GM21529 (cell line): ENCODE results near the gene MYO5B.

Experiments
- ATAC-seq: cut with Tn5 transposase; IDR thresholded peaks from one replicate; pipeline ENCODE4 v1.9.1; 2021; ENCODE audit not compliant: unreplicated experiment

MYO5B gene

GRCh38 chr18:49976001-49976400 lies 218.9 kb downstream of the MYO5B start:
- ATAC-seq, result no peak

- ATAC-seq, result no peak
Measured at GRCh38 chr18:49974079-49974478, 220.9 kb downstream of the MYO5B start.

DNA sequence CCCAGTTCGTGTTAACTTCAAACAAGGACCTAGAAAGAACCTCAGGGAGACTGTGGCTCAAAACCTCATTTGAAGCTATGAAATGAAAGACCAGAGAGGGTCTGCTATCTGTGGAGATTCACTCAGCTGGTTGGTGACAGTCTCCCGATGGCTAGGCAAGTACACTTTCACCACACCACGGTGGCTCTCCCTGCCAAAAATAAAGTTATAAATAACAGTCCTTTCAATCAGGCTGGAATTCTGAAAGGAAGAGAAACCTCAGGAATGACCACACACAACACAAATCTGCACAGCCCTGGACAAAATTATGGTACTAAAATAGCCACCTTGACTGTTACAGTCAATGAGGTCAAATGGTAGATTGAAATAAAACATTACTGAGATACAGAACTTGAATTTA lies 221.4 kb downstream of the MYO5B start:
- no peak for ATAC-seq

DNA sequence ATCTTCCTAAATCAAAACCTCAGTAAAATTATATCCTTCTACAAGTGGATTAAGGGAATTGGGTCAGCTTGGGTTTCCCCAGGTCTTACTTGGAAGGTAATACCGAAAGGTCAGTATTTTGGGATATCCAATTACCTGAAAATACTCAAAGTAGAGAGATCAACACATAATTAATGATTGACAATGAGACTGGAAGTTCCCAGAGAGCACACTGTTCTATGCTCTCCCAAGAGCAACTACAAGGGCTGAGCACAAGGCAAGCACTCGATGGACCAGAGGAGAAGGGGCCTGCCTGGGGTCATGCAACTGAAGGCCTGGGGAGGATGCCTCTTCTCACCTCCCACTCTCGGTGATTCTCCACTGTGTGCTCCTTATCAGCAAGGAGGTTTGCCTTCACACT lies 222.4 kb downstream of the MYO5B start:
- no peak for ATAC-seq

DNA sequence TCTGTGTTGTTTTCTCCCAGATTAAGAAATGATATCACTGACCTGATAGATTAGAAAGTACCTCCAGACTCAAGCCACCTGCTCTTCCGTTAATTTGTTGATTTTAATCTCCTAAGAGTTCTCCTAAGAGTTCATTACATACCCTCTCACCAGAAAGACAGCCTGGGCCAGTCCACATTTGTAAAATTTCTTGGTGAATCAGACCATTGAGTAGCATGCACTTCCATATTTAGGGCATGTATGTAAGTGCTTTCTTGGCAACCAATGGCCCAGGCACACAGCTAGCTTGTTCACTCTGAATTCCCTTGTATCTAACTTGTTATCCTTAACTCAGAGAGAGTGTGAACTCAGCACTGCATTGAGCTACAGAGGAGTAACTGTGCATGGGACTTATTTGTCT lies 223.5 kb downstream of the MYO5B start:
- no peak for ATAC-seq

DNA sequence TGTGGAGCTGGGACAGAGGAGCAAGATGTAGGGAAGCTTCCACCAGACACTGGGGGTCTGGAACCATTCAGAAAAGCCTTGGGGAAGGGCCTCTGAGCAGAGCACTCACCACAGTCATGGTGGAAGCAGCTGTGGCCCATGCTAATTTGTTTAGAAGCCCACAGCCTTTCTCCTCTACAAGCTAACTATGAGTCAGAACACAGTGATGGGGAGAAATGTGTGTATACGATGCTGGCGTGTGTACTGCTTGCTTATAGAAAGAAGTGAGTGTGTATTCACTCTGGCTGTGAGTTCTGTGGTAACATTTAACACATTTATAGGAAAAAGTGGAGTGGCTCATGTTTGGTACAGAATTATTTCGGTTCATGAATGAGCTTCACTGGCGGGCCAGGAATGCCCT lies 224.6 kb downstream of the MYO5B start:
- ATAC-seq, result peak; percentile 50

DNA sequence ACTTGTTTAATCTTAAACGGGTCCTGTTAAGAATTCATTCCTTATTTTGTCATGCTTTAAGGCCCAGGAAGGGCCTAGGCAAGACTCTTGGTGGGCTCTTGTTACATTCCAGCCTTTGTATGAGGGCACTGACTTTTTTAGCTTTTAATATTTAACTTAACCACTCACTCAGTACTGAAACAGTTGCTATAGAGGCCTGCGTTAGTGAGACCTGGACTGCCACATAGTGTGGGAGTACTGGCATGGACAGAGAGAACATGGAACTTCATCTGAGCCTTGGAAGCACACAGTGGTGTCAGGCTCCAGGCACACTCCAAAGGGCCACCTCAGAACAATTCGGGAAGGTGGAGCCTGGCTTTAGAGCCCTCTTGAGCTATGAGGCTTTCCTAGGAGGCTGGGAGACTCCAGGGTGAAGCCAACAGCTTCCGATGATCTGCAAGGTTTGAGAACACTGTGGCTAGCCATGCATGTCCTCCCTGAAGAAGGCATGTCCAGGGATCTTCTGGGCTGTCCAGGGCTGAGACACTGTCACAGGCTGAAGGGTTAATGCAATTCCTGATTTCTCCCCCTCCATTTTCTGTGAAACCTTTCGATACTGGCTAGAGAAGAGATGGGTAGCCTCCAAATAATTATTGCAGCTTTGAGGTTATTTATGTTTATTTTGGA lies 226.2 kb downstream of the MYO5B start:
- no peak for ATAC-seq

- ATAC-seq, result no peak
Measured at GRCh38 chr18:49967636-49968313, 227.2 kb downstream of the MYO5B start.

DNA sequence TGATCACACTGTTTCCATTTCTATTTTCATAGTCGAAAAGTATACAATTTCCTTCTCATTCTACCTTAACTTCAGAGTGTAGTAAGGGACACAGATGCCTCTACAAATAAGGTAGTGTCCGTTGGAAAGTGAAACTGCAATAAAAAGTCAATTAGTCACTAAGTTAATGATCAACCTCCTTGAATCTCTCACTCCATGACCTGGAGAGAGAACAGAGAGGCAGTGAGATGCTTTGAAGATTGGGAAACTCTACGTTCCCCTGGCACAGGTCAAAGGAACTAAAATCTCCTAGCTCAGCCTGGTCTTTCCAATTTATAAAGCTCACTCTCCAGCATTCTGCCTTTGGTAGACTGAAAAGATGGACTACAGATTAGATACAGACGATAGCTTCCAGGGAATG lies 227.8 kb downstream of the MYO5B start:
- peak; percentile 69 for ATAC-seq

DNA sequence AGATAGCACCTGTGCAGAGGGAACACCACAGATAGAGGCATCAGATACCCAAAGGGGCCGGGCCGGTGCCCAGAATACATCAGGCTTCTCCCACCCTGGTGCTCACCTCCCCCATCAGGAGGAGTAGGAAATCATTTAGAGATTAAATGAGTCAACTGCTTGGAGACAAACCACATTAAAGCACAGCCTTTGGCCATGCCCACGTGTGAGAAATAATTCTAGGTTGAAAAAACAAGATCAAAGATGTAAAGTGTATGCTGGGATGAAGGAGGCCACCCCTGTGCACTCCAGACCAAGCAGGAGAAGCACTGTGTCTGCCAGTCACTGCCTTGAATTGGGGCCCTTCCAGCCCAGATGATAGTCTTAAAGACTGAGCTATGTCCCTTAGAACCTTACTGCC lies 228.9 kb downstream of the MYO5B start:
- no peak for ATAC-seq

GRCh38 chr18:49963217-49963616 lies 231.7 kb downstream of the MYO5B start:
- ATAC-seq, result no peak

DNA sequence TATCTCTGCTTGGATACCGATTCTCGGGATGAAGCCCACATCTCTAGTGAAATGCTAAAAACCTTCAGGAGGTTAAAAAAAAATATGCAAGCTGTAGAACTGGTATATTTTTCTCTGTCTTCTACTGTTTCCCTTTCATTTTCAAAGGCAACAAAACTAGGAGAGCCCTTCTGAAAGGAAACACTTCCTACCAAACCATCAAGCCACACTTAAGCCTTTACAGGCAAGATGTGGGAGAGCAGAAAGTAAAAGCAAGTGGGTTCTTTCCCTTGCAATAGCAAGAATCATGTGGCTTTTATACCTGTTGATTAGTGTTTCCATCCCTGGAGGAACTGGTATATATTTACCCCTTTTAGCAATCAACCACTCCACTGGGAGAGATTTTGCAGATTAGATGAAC lies 233.7 kb downstream of the MYO5B start:
- ATAC-seq, result no peak

- ATAC-seq, result no peak
Measured at GRCh38 chr18:49960376-49960775, 234.6 kb downstream of the MYO5B start.

DNA sequence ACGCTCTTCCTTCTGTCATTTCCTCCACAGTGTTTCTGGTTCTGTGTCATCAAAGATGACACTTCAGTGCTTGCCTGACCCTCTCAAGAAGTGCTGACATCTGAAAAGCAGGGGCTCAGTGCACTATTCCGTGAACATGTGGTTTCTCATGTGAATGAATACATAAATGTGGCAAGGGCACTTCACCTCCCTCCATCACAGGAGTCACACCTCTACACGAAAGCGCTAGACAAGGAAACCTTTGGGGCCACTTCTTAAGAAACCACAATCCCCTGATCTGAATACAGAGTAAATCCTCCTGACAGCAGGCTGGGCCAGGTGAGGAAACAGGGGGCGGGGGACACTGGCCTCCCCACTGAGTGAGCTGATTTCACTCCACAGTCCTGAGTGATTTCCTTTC lies 235.8 kb downstream of the MYO5B start:
- peak; percentile 66 for ATAC-seq

DNA sequence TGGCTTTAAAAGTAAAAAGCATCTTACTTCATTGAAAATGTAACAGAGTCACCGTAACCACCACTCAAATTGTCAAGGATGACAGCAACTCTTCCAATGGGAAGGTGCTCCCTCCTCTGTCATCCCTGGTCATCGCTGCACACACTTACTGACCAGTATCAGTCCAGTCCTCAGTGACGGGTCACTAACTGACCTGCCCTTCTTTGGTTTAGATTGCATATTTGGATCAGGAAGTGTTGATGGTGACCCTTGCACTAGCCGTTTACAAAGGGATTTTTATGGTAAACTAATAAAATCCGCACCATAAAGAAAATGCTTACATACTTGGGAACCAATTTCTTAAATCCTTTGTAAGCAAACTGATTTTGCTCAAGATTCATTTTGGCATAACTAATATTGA lies 239.7 kb downstream of the MYO5B start:
- no peak for ATAC-seq

GRCh38 chr18:49953391-49953790 lies 241.6 kb downstream of the MYO5B start:
- no peak for ATAC-seq

DNA sequence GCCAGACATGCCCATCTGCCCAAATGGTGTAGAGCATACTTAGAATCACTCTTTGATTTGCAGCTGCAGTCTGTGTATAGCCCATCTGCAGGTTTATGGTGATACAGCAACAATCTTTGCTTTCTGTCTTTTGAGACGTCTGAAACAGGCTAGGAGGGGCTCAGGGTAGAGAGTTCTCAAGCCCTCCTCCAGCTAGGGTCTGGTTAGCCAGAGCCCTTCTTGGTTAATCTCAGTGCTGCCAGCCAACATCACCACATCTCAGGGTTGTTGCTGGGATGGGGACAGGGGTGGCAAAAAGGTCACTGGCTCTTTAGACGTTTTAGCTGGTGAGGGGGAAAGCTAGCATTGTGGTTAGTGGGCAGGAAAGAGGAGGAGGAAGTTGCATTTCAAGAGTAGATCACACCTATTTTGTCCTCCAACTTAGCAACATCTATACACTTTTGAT lies 245.0 kb downstream of the MYO5B start:
- no peak for ATAC-seq

DNA sequence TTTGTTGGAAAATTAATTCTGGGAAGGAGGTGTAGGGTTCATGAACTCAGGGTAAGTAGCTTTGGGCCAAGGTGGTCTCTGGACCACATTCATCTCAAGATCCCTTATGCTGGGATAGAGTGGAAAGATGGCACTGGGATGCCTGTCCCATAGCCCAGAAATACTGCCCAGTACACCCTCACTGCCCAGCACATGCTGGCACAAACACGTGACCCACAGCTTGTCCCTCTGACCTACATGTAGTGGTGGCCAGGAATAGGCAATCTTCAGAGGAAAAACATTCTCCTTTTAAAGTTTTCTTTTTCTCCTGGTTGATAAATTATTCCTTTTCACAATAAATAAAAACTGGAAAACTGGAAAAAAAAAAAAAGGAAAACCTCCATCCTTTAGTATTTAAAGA lies 246.0 kb downstream of the MYO5B start:
- no peak for ATAC-seq

DNA sequence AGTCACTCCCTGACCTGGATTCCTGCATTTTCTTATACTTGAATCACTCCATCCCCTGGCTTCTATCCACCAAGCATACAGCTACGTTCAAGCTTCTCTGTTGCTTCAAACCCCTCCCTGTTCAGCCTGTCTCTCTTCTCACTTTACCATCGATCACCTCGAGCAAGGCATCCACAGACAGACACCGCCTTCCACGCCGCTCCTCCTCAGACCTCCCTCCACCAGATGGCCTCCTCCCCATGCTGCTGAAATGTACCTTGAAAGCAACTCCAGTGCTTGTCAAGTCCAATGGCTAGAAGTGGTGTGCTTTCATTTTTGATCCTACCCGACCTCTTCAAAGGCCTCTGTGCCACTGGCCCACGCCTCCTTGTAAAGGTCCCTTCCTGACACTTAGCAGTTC lies 250.3 kb downstream of the MYO5B start:
- ATAC-seq, result no peak

- ATAC-seq, result no peak
Measured at GRCh38 chr18:49936821-49937220, 258.1 kb downstream of the MYO5B start.

GRCh38 chr18:49935215-49935614 lies 259.7 kb downstream of the MYO5B start:
- ATAC-seq, result no peak

DNA sequence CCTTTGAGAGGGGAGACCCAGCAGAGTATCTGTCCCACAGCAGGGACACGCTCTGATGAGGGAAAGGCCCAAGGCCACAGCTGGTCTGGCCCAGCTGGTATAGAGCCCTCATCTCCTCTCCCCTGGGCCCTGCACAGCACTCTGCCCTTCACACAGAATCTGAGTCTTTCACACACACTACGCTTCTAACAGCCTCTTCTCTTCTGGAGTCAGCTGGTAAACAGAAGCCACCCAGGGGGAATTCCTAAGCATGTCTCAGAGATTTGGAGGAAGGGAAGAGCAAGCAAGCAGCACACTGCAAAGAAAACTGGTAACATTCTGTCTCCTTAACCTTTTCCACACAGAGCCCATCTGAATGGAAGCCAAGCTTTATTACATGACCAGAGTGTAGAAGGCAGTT lies 260.5 kb downstream of the MYO5B start:
- ATAC-seq, result no peak
